Ectodermal cell (in vitro differentiated cells): Measurements from ENCODE around the gene ENTPD8.
"Not testable (repeated sequence)": the region's sequence is repeated elsewhere in the genome, so short reads cannot be mapped to it uniquely, and the experiment has no call there.

ENCODE experiments used
- H3K27ac ChIP-seq: 2 replicates; pipeline ENCODE4 v1.7.0; 2013; ENCODE audit warnings: mild to moderate bottlenecking, low read depth, low read length; ENCODE audit not compliant: insufficient read depth, poor library complexity, severe bottlenecking
- H3K27me3 ChIP-seq: 2 replicates; pipeline ENCODE4 v1.7.0; 2013; ENCODE audit warnings: mild to moderate bottlenecking, low read length; ENCODE audit not compliant: insufficient read depth, control insufficient read depth, poor library complexity, severe bottlenecking
- H3K36me3 ChIP-seq: one replicate; pipeline ENCODE4 v1.7.0; 2013; ENCODE audit warnings: low read length; ENCODE audit not compliant: control insufficient read depth, insufficient read depth
- H3K4me1 ChIP-seq: one replicate; pipeline ENCODE4 v1.7.0; 2013; ENCODE audit warnings: low read length; ENCODE audit not compliant: control insufficient read depth, insufficient read depth
- H3K4me3 ChIP-seq: 2 replicates; pipeline ENCODE4 v1.7.0; 2013; ENCODE audit warnings: low read depth, low read length, control low read depth; ENCODE audit not compliant: insufficient read depth
- H3K9me3 ChIP-seq: 2 replicates; pipeline ENCODE4 v1.7.0; 2013; ENCODE audit warnings: mild to moderate bottlenecking, low read length, moderate library complexity; ENCODE audit not compliant: control insufficient read depth
- WGBS, 2 experiments: methylation state at CpG; one replicate each; pipeline ENCODE4 v1.1.7; 2013; ENCODE audit warnings: missing lambda C conversion rate in 2 of 2; 5-methylcytosine and 5-hydroxymethylcytosine counted together

Gene ENTPD8

GRCh38 chr9:137416563-137417151, 24.5 kb downstream of the ENTPD8 start:
- Histone ChIP-seq H3K9me3 (no peaks in the 10 kb centered on the region), H3K4me1 (peaks cover 5% of the 10 kb centered on the region), H3K27ac (no peak overlapping the region), H3K36me3 (no peaks in the 10 kb centered on the region), H3K4me3 (no peak overlapping the region), H3K27me3 (no peaks in the 10 kb centered on the region)
- WGBS, 2 experiments = 95 to 97% methylated on average over 45 of the region's 45 CpGs

- Histone ChIP-seq H3K36me3 (no peaks in the 10 kb centered on the region), H3K4me1 (peaks cover 5% of the 10 kb centered on the region), H3K27me3 (no peaks in the 10 kb centered on the region), H3K9me3 (no peaks in the 10 kb centered on the region), H3K4me3 (no peak overlapping the region), H3K27ac (no peak overlapping the region)
- WGBS, 2 experiments = 92 to 94% methylated on average over 23 of the region's 23 CpGs
Measured at GRCh38 chr9:137416006-137416562, 25.1 kb downstream of the ENTPD8 start.

GRCh38 chr9:137415451-137415850, 25.7 kb downstream of the ENTPD8 start:
- H3K36me3 ChIP-seq = no peaks in the 10 kb centered on the region

GRCh38 chr9:137412431-137412830, 28.7 kb downstream of the ENTPD8 start:
- Histone ChIP-seq H3K9me3 (no peaks in the 10 kb centered on the region), H3K4me3 (no peak overlapping the region), H3K27ac (no peak overlapping the region), H3K4me1 (peaks cover 7% of the 10 kb centered on the region), H3K27me3 (no peaks in the 10 kb centered on the region), H3K36me3 (no peaks in the 10 kb centered on the region)
- WGBS, 2 experiments = 87 to 88% methylated on average over 10 of the region's 10 CpGs

More at GRCh38 chr9:137415451-137415850, 25.7 kb downstream of the ENTPD8 start:
- Histone ChIP-seq H3K27me3 (no peaks in the 10 kb centered on the region), H3K27ac (no peak overlapping the region), H3K4me3 (no peak overlapping the region), H3K4me1 (peaks cover 5% of the 10 kb centered on the region), H3K9me3 (no peaks in the 10 kb centered on the region)
- 94 to 95% methylated on average over 5 of the region's 5 CpGs for WGBS, 2 experiments

GRCh38 chr9:137411645-137412380, 29.3 kb downstream of the ENTPD8 start:
- Histone ChIP-seq H3K4me3 (no peak overlapping the region), H3K27me3 (peaks cover under 1% of the 10 kb centered on the region), H3K9me3 (no peaks in the 10 kb centered on the region), H3K27ac (peak overlapping the region; percentile 36), H3K36me3 (no peaks in the 10 kb centered on the region), H3K4me1 (peaks cover 10% of the 10 kb centered on the region)
- WGBS, 2 experiments = 79 to 82% methylated on average over 25 to 26 of the region's 30 CpGs

GRCh38 chr9:137411260-137411644, 29.9 kb downstream of the ENTPD8 start:
- H3K27me3 ChIP-seq = peaks cover 6% of the 10 kb centered on the region
- H3K27ac ChIP-seq = no peak overlapping the region
- 85 to 87% methylated on average over 15 to 17 of the region's 17 CpGs for WGBS, 2 experiments
- H3K4me3 ChIP-seq = no peak overlapping the region
- no peaks in the 10 kb centered on the region for H3K36me3 ChIP-seq
- H3K4me1 ChIP-seq = peaks cover 10% of the 10 kb centered on the region
- no peaks in the 10 kb centered on the region for H3K9me3 ChIP-seq

GRCh38 chr9:137410891-137411249, 30.3 kb downstream of the ENTPD8 start:
- H3K9me3 ChIP-seq = no peaks in the 10 kb centered on the region
- peaks cover 10% of the 10 kb centered on the region for H3K4me1 ChIP-seq
- peaks cover 8% of the 10 kb centered on the region for H3K27me3 ChIP-seq
- H3K27ac ChIP-seq = no peak overlapping the region
- H3K4me3 ChIP-seq = no peak overlapping the region
- 91 to 93% methylated on average over 15 of the region's 15 CpGs for WGBS, 2 experiments
- no peaks in the 10 kb centered on the region for H3K36me3 ChIP-seq

- H3K4me3 ChIP-seq, H3K27ac ChIP-seq, H3K9me3 ChIP-seq, H3K36me3 ChIP-seq, H3K27me3 ChIP-seq: not testable (repeated sequence)
- peaks cover 10% of the 10 kb centered on the region for H3K4me1 ChIP-seq
- WGBS, 2 experiments = 91 to 92% methylated on average over 18 of the region's 18 CpGs
Measured at GRCh38 chr9:137410236-137410890, 30.8 kb downstream of the ENTPD8 start.

GRCh38 chr9:137409515-137409914, 31.6 kb downstream of the ENTPD8 start:
- H3K36me3 ChIP-seq = no peaks in the 10 kb centered on the region
- no peak overlapping the region for H3K27ac ChIP-seq
- 88 to 95% methylated on average over 11 of the region's 11 CpGs for WGBS, 2 experiments
- no peaks in the 10 kb centered on the region for H3K9me3 ChIP-seq
- H3K27me3 ChIP-seq = peaks cover 8% of the 10 kb centered on the region
- no peak overlapping the region for H3K4me3 ChIP-seq
- peaks cover 10% of the 10 kb centered on the region for H3K4me1 ChIP-seq
